Endothelial cell of umbilical vein (primary cell): ENCODE results near the gene GRIFIN. TPM values are rescaled to one million over a fixed set of nuclear protein-coding genes. Genes with fewer than 3 reads are reported as not detected.

Experiments used
- BruUV-seq: library from RNA; stranded (reverse); fragments of 400-500 nt; replicated peaks from 2 replicates; lab custom pipeline; 2021; lab: Mats Ljungman, UMichigan
- CTCF ChIA-PET: fragments of 300-600, 350-600 bp; sonication (Branson Sonifier 250); formaldehyde crosslinking; loops from one replicate; lab custom pipeline; 2021; ENCODE audit warnings: antibody characterized with exemption, inconsistent platforms; lab: Charles Lee
- POLR2A ChIA-PET: fragments of 300-600, 350-600 bp; sonication (Branson Sonifier 250); formaldehyde crosslinking; loops from one replicate; lab custom pipeline; 2021; ENCODE audit warnings: antibody characterized with exemption, inconsistent platforms; lab: Charles Lee
- DNase-seq: peaks from one replicate; pipeline ENCODE4 v3.0.0-alpha.2; 2011; ENCODE audit warnings: low read depth, low spot score
- FAIRE-seq: peaks from 2 replicates; lab custom pipeline; 2011; peaks lifted over from hg19 to GRCh38; lab: Jason Lieb, UNC
- H2AFZ ChIP-seq: 2 replicates; pipeline ENCODE4 v1.6.0; 2012; ENCODE audit warnings: low read depth, low read length, control low read depth, inconsistent platforms
- H3K27ac ChIP-seq: 2 replicates; pipeline ENCODE4 v1.5.1; 2011; ENCODE audit warnings: low read depth, mild to moderate bottlenecking, control low read depth, low read length, moderate library complexity; ENCODE audit not compliant: insufficient read depth
- H3K27me3 ChIP-seq, 2 experiments: 2 replicates each; pipeline versions ENCODE4 v1.6.0 to v1.6.1; 2011; ENCODE audit warnings: low read length in 2 of 2, mixed read lengths in 1 of 2; ENCODE audit not compliant: control insufficient read depth in 2 of 2, insufficient read depth in 2 of 2
- H3K36me3 ChIP-seq, 2 experiments: 2 replicates in 1 of 2; 3 replicates in 1 of 2; pipeline ENCODE4 v1.5.1; 2011; ENCODE audit warnings: low read length in 2 of 2, mild to moderate bottlenecking in 1 of 2, moderate library complexity in 1 of 2; ENCODE audit not compliant: control insufficient read depth in 2 of 2, insufficient read depth in 2 of 2; ENCODE audit errors: extremely low read depth in 1 of 2
- H3K4me1 ChIP-seq: 3 replicates; pipeline ENCODE4 v1.5.1; 2011; ENCODE audit warnings: mild to moderate bottlenecking, low read length; ENCODE audit not compliant: control insufficient read depth, insufficient read depth; ENCODE audit errors: extremely low read depth
- H3K4me2 ChIP-seq: 2 replicates; pipeline ENCODE4 v1.6.1; 2011; ENCODE audit warnings: low read length, control low read depth, mixed read lengths; ENCODE audit not compliant: insufficient read depth
- H3K4me3 ChIP-seq, 3 experiments: fragments of 200-600 bp in 1 of 3; sonication (generic), shearing (Covaris generic) in 1 of 3; replicated peaks in 1 of 3; 2 replicates each; pipeline ENCODE4 v1.5.1; 2011 to 2016; ENCODE audit warnings: control low read depth in 3 of 3, low read length in 3 of 3, mild to moderate bottlenecking in 2 of 3, inconsistent platforms in 1 of 3, low read depth in 1 of 3, moderate library complexity in 1 of 3; ENCODE audit not compliant: insufficient read depth in 1 of 3
- H3K79me2 ChIP-seq: 2 replicates; pipeline ENCODE4 v1.6.0; 2012; ENCODE audit warnings: low read length, inconsistent platforms; ENCODE audit not compliant: control insufficient read depth, insufficient read depth
- H3K9ac ChIP-seq: replicated peaks from 2 replicates; pipeline ENCODE3; 2011; ENCODE audit warnings: low read length, control low read depth; ENCODE audit not compliant: insufficient read depth; ENCODE audit errors: extremely low read depth
- H3K9me1 ChIP-seq: replicated peaks from 3 replicates; pipeline ENCODE4 v1.6.0; 2011; ENCODE audit warnings: mild to moderate bottlenecking, low read length; ENCODE audit not compliant: control insufficient read depth, insufficient read depth; ENCODE audit errors: extremely low read depth
- H3K9me3 ChIP-seq: replicated peaks from 2 replicates; pipeline ENCODE4 v1.5.1; 2012; ENCODE audit warnings: low read length, inconsistent platforms; ENCODE audit not compliant: control insufficient read depth, insufficient read depth
- H4K20me1 ChIP-seq: replicated peaks from 2 replicates; pipeline ENCODE3; 2011; ENCODE audit warnings: mild to moderate bottlenecking, low read length; ENCODE audit not compliant: control insufficient read depth, insufficient read depth; ENCODE audit errors: extremely low read depth
- EZH2 ChIP-seq: IDR thresholded peaks from 2 replicates; pipeline ENCODE4 v1.6.1; 2012; ENCODE audit warnings: borderline replicate concordance, low read depth, mild to moderate bottlenecking, moderate library complexity, low read length, inconsistent platforms; ENCODE audit not compliant: severe bottlenecking
- FOS ChIP-seq: IDR thresholded peaks from 2 replicates; pipeline ENCODE4 v1.6.1; 2011; ENCODE audit warnings: mild to moderate bottlenecking, low read length, moderate library complexity, borderline replicate concordance; ENCODE audit not compliant: insufficient read depth
- GATA2 ChIP-seq: IDR thresholded peaks from 2 replicates; pipeline ENCODE4 v1.7.0; 2011; ENCODE audit warnings: low read depth, mild to moderate bottlenecking, moderate library complexity, mixed read lengths, low read length; ENCODE audit not compliant: insufficient read length, insufficient read depth
- JUN ChIP-seq: IDR thresholded peaks from 2 replicates; pipeline ENCODE4 v1.6.1; 2011; ENCODE audit warnings: borderline replicate concordance, low read depth; ENCODE audit not compliant: insufficient read length, insufficient read depth
- MYC ChIP-seq: IDR thresholded peaks from one replicate; pipeline ENCODE4 v1.6.1; 2011; ENCODE audit warnings: mild to moderate bottlenecking, low read depth, low read length
- POLR2A ChIP-seq: IDR thresholded peaks from 2 replicates; pipeline ENCODE4 v1.6.1; 2012; ENCODE audit warnings: low read depth, mild to moderate bottlenecking, control low read depth, low read length
- POLR2AphosphoS5 ChIP-seq: IDR thresholded peaks from 2 replicates; pipeline ENCODE4 v1.6.1; 2012; ENCODE audit warnings: low read depth, mild to moderate bottlenecking, control low read depth, low read length, moderate library complexity; ENCODE audit not compliant: insufficient read depth
- dilution Hi-C: fragments of 300-500 bp; cut with MboI; formaldehyde crosslinking; loops from one replicate; pipeline ENCODE4 v1.15.0; 2019; ENCODE audit warnings: low sequenced_read_pairs; ENCODE audit not compliant: extremely low pct_ligation_motif_present
- intact Hi-C: fragments of 100-400 bp; cut with micrococcal nuclease; formaldehyde crosslinking; loops from one replicate; pipeline ENCODE4 v1.10.0; 2022
- polyA plus RNA-seq, 4 experiments: library from polyadenylated mRNA; depleted of rRNA in 3 of 4; stranded (reverse) in 3 of 4; unstranded in 1 of 4; fragments of >200 nt; gene quantifications; 2 replicates each; pipeline versions ENCODE4 v1.2.1 to v1.2.3, GENCODE V29; 2011 to 2012; ENCODE audit warnings: missing spikeins in 1 of 4
- total RNA-seq: library from RNA; stranded (reverse); gene quantifications from 2 replicates; pipeline ENCODE4 v1.2.3, GENCODE V29; 2021
- TF ChIP-seq, protein P1 (sequence below): IDR thresholded peaks from 2 replicates; pipeline ENCODE4 v1.6.1; 2011; ENCODE audit not compliant: insufficient read depth, insufficient read length
- TF ChIP-seq, protein P2 (sequence below), 2 donors: IDR thresholded peaks; 1 replicate in 1 of 2; 2 replicates in 1 of 2; pipeline ENCODE4 v1.5.1; 2011; ENCODE audit warnings: low read length in 2 of 2, mild to moderate bottlenecking in 2 of 2, moderate library complexity in 2 of 2, control low read depth in 1 of 2, inconsistent platforms in 1 of 2, low read depth in 1 of 2; ENCODE audit not compliant: insufficient read depth in 1 of 2; ENCODE audit errors: extremely low read depth in 1 of 2

Gene GRIFIN
- total and polyA plus RNA-seq, 2 donors (not counting 3 experiments of a cell fraction or from before 2014, with no cell fraction given) = not detected

DNA sequence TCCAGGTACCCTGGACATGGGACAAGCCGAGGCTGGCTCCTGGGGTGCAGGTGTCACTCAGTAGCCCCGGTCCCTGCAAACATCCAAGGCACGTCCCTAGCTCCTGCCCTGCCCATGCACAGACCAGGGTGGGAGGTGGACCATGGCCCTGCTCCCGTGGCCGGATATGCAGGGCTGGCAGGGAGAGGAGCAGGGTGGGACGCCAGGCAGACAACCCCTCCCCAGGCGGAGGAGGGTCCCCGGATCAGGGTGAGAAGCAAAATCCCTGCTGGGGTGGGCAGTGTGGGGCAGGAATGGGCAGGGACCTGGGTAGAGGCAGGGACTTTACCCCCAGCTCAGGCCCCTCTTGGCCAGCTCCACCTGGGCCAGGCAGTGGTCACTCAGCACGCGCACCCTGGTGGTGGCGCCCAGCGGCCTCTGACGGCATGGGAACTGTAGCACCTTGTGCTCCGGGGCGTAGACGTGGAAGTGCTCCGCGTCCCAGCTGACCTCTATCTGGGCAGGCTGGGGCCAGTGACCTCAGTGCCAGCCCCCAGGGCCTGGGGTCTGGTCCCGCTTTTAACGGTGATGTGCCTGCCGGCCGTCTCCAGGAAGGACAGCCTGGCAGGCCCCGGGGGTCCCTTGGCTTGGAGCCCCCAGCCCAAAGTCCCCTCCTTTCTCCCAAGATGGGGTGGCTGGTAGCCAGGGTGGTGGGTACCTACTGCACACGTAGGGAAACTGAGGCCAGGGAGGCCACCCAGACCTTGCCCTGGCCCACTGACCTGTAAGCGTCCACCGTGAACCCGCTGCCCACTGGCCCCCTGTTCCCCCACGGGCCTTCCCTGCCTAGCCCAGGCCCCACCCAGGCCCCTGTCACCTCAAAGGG lies 1.2 kb downstream of the GRIFIN start:
- no peaks in the 10 kb centered on the region for H3K36me3 ChIP-seq
- H3K79me2 ChIP-seq = no peaks in the 10 kb centered on the region
- no TSS peak for BruUV-seq
- no peaks in the 10 kb centered on the region for H3K9me3 ChIP-seq
- peaks cover 7% of the 10 kb centered on the region for H3K4me1 ChIP-seq
- ChIA-PET CTCF (interaction anchor here (0.7 to 1.0 kb wide), 5 partner anchors 23 to 206 kb away, joined by 3 to 5 read pairs (median 3); no protein-coding TSS in a partner anchor), POLR2A (no interaction called here)
- H4K20me1 ChIP-seq = no peaks in the 10 kb centered on the region
- dilution Hi-C loops (no loop called here), intact Hi-C loops (loop anchor here (5.0 to 10.0 kb wide), 2 partner anchors 160 to 187 kb away; partner anchors contain the start of gene TTYH3)
- H3K9ac ChIP-seq = no peak overlapping the region
- DNase-seq = no peak
- H3K27ac ChIP-seq = no peak overlapping the region
- no peak for FAIRE-seq
- H3K4me2 ChIP-seq = no peak overlapping the region
- TF ChIP-seq MYC (no peak), GATA2 (no peak), FOS (no peak), JUN (no peak), EZH2 (no peak), POLR2A (no peak), POLR2AphosphoS5 (no peak)
- TF ChIP-seq, protein P1, sequence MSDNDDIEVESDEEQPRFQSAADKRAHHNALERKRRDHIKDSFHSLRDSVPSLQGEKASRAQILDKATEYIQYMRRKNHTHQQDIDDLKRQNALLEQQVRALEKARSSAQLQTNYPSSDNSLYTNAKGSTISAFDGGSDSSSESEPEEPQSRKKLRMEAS = no peak
- TF ChIP-seq, protein P2, sequence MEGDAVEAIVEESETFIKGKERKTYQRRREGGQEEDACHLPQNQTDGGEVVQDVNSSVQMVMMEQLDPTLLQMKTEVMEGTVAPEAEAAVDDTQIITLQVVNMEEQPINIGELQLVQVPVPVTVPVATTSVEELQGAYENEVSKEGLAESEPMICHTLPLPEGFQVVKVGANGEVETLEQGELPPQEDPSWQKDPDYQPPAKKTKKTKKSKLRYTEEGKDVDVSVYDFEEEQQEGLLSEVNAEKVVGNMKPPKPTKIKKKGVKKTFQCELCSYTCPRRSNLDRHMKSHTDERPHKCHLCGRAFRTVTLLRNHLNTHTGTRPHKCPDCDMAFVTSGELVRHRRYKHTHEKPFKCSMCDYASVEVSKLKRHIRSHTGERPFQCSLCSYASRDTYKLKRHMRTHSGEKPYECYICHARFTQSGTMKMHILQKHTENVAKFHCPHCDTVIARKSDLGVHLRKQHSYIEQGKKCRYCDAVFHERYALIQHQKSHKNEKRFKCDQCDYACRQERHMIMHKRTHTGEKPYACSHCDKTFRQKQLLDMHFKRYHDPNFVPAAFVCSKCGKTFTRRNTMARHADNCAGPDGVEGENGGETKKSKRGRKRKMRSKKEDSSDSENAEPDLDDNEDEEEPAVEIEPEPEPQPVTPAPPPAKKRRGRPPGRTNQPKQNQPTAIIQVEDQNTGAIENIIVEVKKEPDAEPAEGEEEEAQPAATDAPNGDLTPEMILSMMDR (IDR thresholded peaks at IDR 0.05; ENCODE audit: extremely low read depth in 1 of 2, insufficient read depth in 1 of 2, low read depth in 1 of 2, low read length in 2 of 2) = no peak
- peaks cover 0 to 2% of the 10 kb centered on the region in 2 experiments for H3K27me3 ChIP-seq
- no peaks in the 10 kb centered on the region for H3K9me1 ChIP-seq
- no peak overlapping the region for H2AFZ ChIP-seq
- no peak overlapping the region for H3K4me3 ChIP-seq
